ENCODE measurements around the gene RCL1. TPM values are rescaled to one million over a fixed set of nuclear protein-coding genes. Genes with fewer than 3 reads are reported as not detected.

RCL1 gene
- polyA plus RNA-seq, 1 experiment, result 7.8 TPM

DNA sequence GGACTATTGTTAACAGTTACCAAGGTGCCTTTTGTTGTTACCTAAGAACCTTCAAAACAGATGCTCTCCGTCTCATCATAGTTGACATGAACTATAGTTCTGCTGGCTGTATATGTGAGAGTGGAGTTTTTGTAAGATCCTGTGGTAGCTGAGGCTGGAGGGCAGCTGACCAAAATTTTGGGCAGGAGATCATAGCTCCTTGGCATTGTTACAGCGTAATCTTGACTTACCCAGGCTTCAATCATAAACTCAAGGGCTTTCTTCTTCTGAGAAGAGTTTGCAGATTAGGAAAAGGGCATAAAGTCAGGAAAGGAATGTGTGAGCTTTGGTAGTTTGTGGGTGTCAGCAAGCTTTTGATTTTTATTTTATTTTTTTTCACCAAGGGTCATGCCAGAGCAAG, 34.5 kb downstream of the RCL1 start:
- POLR2A ChIA-PET, result no interaction called here

DNA sequence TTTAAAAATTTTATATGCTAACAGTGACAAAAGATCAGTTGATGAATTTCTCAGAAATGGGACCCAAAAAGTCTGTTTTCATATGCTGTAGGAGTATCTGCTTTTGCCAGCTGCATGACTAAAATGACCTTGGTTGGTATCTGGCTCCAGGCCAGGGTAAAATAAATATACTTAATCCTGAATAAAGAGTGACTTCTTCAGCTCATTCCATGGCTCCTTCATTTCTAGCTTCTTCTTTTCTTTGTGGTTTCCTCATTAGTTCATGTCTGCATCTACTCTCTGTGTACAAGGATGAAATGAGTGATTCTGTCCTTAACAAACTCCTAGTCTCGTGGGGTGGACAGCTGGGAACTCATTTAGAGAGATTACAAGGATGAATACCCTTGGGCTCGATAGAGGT, 36.0 kb downstream of the RCL1 start:
- no peaks in the 10 kb centered on the region for H3K27me3 ChIP-seq (ENCODE audit: control insufficient read depth, insufficient read depth, low read length)
- ChIA-PET CTCF (interaction anchor here (1.0 to 1.7 kb wide), 6 partner anchors 31 to 762 kb away, joined by 3 to 7 read pairs (median 4); no protein-coding TSS in a partner anchor), POLR2A (interaction anchor here (0.7 to 0.9 kb wide), 3 partner anchors 9 to 27 kb away, joined by 3 to 7 read pairs (median 5); no protein-coding TSS in a partner anchor)
- no peak overlapping the region for H3K27ac ChIP-seq (ENCODE audit: low read depth, low read length)
- H3K9me3 ChIP-seq (ENCODE audit: control insufficient read depth, insufficient read depth, low read length), result no peaks in the 10 kb centered on the region
- no peak overlapping the region for H3K4me3 ChIP-seq (ENCODE audit: low read depth, low read length)
- TF ChIP-seq, protein P1, sequence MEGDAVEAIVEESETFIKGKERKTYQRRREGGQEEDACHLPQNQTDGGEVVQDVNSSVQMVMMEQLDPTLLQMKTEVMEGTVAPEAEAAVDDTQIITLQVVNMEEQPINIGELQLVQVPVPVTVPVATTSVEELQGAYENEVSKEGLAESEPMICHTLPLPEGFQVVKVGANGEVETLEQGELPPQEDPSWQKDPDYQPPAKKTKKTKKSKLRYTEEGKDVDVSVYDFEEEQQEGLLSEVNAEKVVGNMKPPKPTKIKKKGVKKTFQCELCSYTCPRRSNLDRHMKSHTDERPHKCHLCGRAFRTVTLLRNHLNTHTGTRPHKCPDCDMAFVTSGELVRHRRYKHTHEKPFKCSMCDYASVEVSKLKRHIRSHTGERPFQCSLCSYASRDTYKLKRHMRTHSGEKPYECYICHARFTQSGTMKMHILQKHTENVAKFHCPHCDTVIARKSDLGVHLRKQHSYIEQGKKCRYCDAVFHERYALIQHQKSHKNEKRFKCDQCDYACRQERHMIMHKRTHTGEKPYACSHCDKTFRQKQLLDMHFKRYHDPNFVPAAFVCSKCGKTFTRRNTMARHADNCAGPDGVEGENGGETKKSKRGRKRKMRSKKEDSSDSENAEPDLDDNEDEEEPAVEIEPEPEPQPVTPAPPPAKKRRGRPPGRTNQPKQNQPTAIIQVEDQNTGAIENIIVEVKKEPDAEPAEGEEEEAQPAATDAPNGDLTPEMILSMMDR (IDR thresholded peaks at IDR 0.05; ENCODE audit: low read depth, low read length), result no peak
- DNase-seq (ENCODE audit: low read depth, low spot score), result no peak

More for the DNA sequence above, 34.5 kb downstream of the RCL1 start:
- Histone ChIP-seq H3K27ac (ENCODE audit: low read depth, low read length) (no peak overlapping the region), H3K27me3 (ENCODE audit: control insufficient read depth, insufficient read depth, low read length) (no peaks in the 10 kb centered on the region), H3K9me3 (ENCODE audit: control insufficient read depth, insufficient read depth, low read length) (no peaks in the 10 kb centered on the region), H3K4me3 (ENCODE audit: low read depth, low read length) (no peak overlapping the region)
- TF ChIP-seq, protein P1 (IDR thresholded peaks at IDR 0.05; ENCODE audit: low read depth, low read length), result no peak
- CTCF ChIA-PET, result interaction anchor here (0.7 to 1.4 kb wide), 2 partner anchors 31 to 96 kb away, joined by 3 read pairs; no protein-coding TSS in a partner anchor
- no peak for DNase-seq (ENCODE audit: low read depth, low spot score)

DNA sequence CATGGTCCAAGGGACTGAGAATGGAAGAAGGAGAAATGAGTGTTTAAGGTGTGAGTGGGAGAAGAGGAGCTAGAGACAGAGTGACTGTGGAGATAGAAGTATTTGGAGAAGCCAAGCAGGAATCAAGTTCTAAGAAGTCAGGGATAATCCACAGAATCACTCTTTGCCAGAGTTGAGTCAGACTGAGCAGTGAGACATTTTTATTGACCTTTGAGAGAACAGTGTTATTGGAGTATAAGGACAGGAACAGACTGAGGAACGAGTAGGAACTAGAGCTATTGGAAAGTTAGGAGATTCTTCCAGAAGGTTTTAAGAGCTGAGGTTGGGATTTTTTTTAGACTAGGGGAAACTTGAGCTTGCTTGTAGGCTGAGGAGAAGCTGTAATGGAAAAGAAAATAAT, 37.2 kb downstream of the RCL1 start:
- Histone ChIP-seq H3K4me3 (ENCODE audit: low read depth, low read length) (no peak overlapping the region), H3K27me3 (ENCODE audit: control insufficient read depth, insufficient read depth, low read length) (no peaks in the 10 kb centered on the region), H3K9me3 (ENCODE audit: control insufficient read depth, insufficient read depth, low read length) (no peaks in the 10 kb centered on the region), H3K27ac (ENCODE audit: low read depth, low read length) (peak overlapping the region; percentile 11)
- POLR2A ChIA-PET, result interaction anchor here (1.1 kb wide), 1 partner anchor 155 kb away, joined by 3 read pairs; the partner anchor contains the start of gene JAK2
- CTCF ChIA-PET, result interaction anchor here (1.1 to 1.4 kb wide), 2 partner anchors 33 to 158 kb away, joined by 3 to 6 read pairs; no protein-coding TSS in a partner anchor
- no peak for DNase-seq (ENCODE audit: low read depth, low spot score)
- TF ChIP-seq, protein P1 (IDR thresholded peaks at IDR 0.05; ENCODE audit: low read depth, low read length), result no peak

DNA sequence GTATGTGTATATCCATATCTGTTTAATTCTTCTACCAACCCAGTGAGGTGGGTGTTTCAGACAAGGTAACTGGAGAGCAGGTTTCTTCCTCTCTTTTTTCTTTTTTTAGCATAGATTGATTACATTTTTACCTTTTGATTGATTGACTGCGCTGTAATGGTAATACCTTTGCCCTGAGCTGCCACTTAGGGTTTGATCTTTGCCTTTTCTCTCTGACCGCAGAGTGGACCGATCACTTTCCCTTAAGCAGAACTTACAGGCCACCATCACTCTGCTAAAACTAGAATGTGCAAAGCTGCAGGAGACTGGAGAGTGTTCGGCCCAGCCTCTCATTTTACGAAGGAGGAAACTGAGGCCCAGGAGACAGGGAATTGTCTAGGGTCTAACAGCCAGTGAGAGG, 38.0 kb downstream of the RCL1 start:
- Histone ChIP-seq H3K27me3 (ENCODE audit: control insufficient read depth, insufficient read depth, low read length) (no peaks in the 10 kb centered on the region), H3K9me3 (ENCODE audit: control insufficient read depth, insufficient read depth, low read length) (no peaks in the 10 kb centered on the region), H3K27ac (ENCODE audit: low read depth, low read length) (no peak overlapping the region), H3K4me3 (ENCODE audit: low read depth, low read length) (no peak overlapping the region)
- no peak for DNase-seq (ENCODE audit: low read depth, low spot score)
- TF ChIP-seq, protein P1 (IDR thresholded peaks at IDR 0.05; ENCODE audit: low read depth, low read length), result no peak
- POLR2A ChIA-PET, result interaction anchor here (1.1 kb wide), 1 partner anchor 154 kb away, joined by 3 read pairs; the partner anchor contains the start of gene JAK2
- CTCF ChIA-PET, result interaction anchor here (0.5 to 1.4 kb wide), 3 partner anchors 34 to 158 kb away, joined by 3 to 6 read pairs (median 3); no protein-coding TSS in a partner anchor

DNA sequence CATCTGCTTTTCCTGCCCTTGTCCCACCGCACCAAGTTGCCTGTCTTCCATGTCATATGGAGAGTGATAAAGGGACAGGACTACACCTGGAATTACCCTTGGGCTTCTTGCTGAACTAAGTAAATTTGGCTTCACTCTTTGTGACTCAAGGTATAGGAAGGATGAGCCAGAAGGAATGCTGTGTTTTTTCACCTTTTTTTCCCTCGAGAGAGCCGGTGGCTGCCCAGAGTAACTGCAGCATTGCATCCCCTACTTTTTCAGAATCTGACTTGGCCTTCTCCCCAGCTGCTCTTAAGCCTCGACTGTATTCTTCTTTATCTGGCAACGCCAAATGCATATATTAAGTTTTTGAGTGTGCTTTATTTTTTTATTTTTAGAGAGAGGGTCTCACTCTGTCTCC, 38.4 kb downstream of the RCL1 start:
- H3K4me3 ChIP-seq (ENCODE audit: low read depth, low read length), result no peak overlapping the region
- TF ChIP-seq, protein P1 (IDR thresholded peaks at IDR 0.05; ENCODE audit: low read depth, low read length), result no peak
- DNase-seq (ENCODE audit: low read depth, low spot score), result no peak
- no peaks in the 10 kb centered on the region for H3K9me3 ChIP-seq (ENCODE audit: control insufficient read depth, insufficient read depth, low read length)
- ChIA-PET CTCF (interaction anchor here (0.5 to 1.4 kb wide), 2 partner anchors 56 to 157 kb away, joined by 3 to 6 read pairs; no protein-coding TSS in a partner anchor), POLR2A (no interaction called here)
- H3K27ac ChIP-seq (ENCODE audit: low read depth, low read length), result no peak overlapping the region
- no peaks in the 10 kb centered on the region for H3K27me3 ChIP-seq (ENCODE audit: control insufficient read depth, insufficient read depth, low read length)
